SH-SY5Y (cell line): ENCODE measurements around the gene RNF8.

Source experiments
- GATA2 ChIP-seq: IDR thresholded peaks from 2 replicates; pipeline ENCODE4 v1.6.1; 2011; ENCODE audit warnings: mild to moderate bottlenecking, low read depth, low read length
- GATA3 ChIP-seq: IDR thresholded peaks from 2 replicates; pipeline ENCODE4 v1.6.1; 2011; ENCODE audit warnings: low read depth, mild to moderate bottlenecking, low read length, moderate library complexity

DNA sequence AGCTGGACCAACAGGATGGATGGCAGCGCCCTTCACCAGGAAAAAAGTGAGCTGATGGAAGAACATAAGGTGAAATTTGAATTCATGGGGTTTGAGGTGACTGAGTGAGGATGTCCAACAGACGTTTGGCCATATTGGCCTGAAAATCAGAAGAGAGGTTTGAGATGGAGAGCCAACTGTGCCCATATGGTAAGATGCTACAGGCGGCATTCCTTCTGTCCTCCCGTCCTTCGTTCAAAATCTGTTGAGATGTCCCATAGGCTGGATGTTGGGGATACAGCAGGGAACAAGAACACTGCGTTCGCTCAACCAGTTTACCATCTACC, 78.8 kb downstream of the RNF8 start:
- no peak for TF ChIP-seq GATA2
- no peak for TF ChIP-seq GATA3
